ENCODE data around the gene TRIM32.

DNA sequence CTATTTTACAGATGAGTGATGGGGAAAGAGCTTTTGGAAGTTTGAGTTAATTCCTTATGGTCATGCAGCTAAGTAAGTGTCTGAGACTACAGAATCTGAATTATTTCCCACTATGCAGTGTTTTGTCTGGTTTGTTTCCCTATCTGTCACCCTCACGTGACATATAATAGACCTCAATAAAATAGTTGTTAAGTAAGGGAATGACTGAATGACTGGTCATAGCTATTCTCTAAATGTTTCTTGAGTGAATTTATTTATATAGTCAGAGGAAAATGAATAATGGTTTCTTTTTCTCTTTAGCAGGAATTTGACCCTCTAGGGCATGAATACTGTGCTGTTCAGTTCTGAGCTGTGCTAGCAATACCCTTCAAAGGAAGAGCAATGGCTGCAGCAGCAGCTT is 10.3 kb downstream of the TRIM32 start:
- TF ChIP-seq, protein P1, sequence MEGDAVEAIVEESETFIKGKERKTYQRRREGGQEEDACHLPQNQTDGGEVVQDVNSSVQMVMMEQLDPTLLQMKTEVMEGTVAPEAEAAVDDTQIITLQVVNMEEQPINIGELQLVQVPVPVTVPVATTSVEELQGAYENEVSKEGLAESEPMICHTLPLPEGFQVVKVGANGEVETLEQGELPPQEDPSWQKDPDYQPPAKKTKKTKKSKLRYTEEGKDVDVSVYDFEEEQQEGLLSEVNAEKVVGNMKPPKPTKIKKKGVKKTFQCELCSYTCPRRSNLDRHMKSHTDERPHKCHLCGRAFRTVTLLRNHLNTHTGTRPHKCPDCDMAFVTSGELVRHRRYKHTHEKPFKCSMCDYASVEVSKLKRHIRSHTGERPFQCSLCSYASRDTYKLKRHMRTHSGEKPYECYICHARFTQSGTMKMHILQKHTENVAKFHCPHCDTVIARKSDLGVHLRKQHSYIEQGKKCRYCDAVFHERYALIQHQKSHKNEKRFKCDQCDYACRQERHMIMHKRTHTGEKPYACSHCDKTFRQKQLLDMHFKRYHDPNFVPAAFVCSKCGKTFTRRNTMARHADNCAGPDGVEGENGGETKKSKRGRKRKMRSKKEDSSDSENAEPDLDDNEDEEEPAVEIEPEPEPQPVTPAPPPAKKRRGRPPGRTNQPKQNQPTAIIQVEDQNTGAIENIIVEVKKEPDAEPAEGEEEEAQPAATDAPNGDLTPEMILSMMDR (IDR thresholded peaks at IDR 0.05): no peak
- no peak for TF ChIP-seq POLR2A (IDR thresholded peaks at IDR 0.05)

Data from Peyer's patch (tissue), 4 donors.